HuH-7.5 (cell line): Measurements from ENCODE around the gene CTF1.
"Not testable (repeated sequence)": the region's sequence is repeated elsewhere in the genome, so short reads cannot be mapped to it uniquely, and the experiment has no call there.

ENCODE experiments used
- DNase-seq: peaks from one replicate; pipeline ENCODE4 v3.0.0; 2011; ENCODE audit warnings: low spot score

The CTF1 gene

GRCh38 chr16:30931068-30931650, 34.7 kb downstream of the CTF1 start:
- DNase-seq, result no peak

GRCh38 chr16:30934827-30935557, 38.6 kb downstream of the CTF1 start:
- no peak for DNase-seq

- no peak for DNase-seq
Measured at GRCh38 chr16:30937692-30938091, 41.3 kb downstream of the CTF1 start.

GRCh38 chr16:30939571-30939970, 43.2 kb downstream of the CTF1 start:
- DNase-seq, result not testable (repeated sequence)

GRCh38 chr16:30941600-30942425, 45.4 kb downstream of the CTF1 start:
- peak; percentile 88 for DNase-seq

GRCh38 chr16:30942426-30942806, 46.0 kb downstream of the CTF1 start:
- no peak for DNase-seq

- DNase-seq, result no peak
Measured at GRCh38 chr16:30944352-30944751, 47.9 kb downstream of the CTF1 start.

GRCh38 chr16:30946671-30947540, 50.5 kb downstream of the CTF1 start:
- no peak for DNase-seq

- no peak for DNase-seq
Measured at GRCh38 chr16:30947541-30947858, 51.1 kb downstream of the CTF1 start.

- DNase-seq, result peak; percentile 47
Measured at GRCh38 chr16:30947859-30948666, 51.6 kb downstream of the CTF1 start.

- DNase-seq, result no peak
Measured at GRCh38 chr16:30948667-30949649, 52.5 kb downstream of the CTF1 start, which contains the start of gene ORAI3. Gene ORAI3, plus strand, starts transcription at chr16:30949068. Its CDS starts 222 bp downstream, at chr16:30949290.

- no peak for DNase-seq
Measured at GRCh38 chr16:30949650-30950515, 53.5 kb downstream of the CTF1 start.

GRCh38 chr16:30950516-30951065, 54.2 kb downstream of the CTF1 start:
- DNase-seq, result no peak

GRCh38 chr16:30951193-30951592, 54.8 kb downstream of the CTF1 start:
- DNase-seq, result no peak

- no peak for DNase-seq
Measured at GRCh38 chr16:30951750-30952149, 55.3 kb downstream of the CTF1 start.

GRCh38 chr16:30953111-30953510, 56.7 kb downstream of the CTF1 start:
- no peak for DNase-seq
